ENCODE measurements around the gene RCBTB2. TPM values are rescaled to one million over a fixed set of nuclear protein-coding genes. Genes with fewer than 3 reads are reported as not detected.

The RCBTB2 gene
- total RNA-seq, 1 donor from 2014 or later: 5.6 TPM

DNA sequence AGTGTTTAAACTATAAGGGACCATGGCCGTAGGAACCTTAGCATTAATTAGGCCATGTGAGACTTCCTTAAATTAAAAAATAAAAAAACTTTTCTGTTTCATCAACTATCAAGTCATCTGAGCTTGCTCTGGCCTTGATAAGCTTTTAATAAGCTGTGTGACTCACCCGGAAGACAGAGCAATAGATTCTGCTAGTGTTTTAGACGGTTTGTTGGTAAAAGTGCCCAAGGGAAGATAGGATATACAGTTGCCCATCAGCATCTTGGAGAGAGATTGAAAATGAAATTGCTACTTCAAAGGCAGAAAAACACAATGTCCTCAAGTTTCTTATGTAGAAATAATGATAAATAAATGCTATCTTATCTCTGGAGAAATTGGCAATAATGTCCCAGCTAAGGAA lies 31.2 kb upstream of the RCBTB2 start:
- Histone ChIP-seq H3K4me3 (ENCODE audit: low read depth, low read length) (no peak overlapping the region), H3K27me3 (ENCODE audit: control insufficient read depth, insufficient read depth, low read length) (no peaks in the 10 kb centered on the region), H3K36me3 (ENCODE audit: control insufficient read depth, insufficient read depth, low read length) (no peaks in the 10 kb centered on the region)
- TF ChIP-seq, protein P1, sequence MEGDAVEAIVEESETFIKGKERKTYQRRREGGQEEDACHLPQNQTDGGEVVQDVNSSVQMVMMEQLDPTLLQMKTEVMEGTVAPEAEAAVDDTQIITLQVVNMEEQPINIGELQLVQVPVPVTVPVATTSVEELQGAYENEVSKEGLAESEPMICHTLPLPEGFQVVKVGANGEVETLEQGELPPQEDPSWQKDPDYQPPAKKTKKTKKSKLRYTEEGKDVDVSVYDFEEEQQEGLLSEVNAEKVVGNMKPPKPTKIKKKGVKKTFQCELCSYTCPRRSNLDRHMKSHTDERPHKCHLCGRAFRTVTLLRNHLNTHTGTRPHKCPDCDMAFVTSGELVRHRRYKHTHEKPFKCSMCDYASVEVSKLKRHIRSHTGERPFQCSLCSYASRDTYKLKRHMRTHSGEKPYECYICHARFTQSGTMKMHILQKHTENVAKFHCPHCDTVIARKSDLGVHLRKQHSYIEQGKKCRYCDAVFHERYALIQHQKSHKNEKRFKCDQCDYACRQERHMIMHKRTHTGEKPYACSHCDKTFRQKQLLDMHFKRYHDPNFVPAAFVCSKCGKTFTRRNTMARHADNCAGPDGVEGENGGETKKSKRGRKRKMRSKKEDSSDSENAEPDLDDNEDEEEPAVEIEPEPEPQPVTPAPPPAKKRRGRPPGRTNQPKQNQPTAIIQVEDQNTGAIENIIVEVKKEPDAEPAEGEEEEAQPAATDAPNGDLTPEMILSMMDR (IDR thresholded peaks at IDR 0.05; ENCODE audit: insufficient read depth, low read length, poor library complexity, severe bottlenecking): no peak
- DNase-seq (ENCODE audit: low read depth): no peak

DNA sequence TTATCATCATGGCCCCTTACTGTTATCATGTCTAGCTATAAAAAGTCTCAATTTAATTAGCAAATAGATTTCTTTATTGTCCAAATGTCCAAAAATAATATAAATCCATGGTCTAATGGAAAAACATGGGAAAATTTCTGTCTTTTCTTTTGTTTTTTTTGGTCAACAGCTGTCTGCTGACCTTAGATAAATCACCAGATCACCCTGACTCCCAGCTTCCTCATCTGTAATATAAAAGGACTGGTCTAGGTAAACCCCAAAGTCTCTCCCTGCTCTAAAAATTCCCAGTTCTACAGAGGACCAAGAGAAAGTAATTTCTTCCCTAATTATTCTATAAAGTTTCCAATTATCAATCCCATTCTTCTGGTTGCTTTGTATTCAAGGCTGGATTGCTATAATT lies 30.7 kb upstream of the RCBTB2 start:
- H3K4me3 ChIP-seq (ENCODE audit: low read depth, low read length): no peak overlapping the region
- DNase-seq (ENCODE audit: low read depth): no peak
- TF ChIP-seq, protein P1 (IDR thresholded peaks at IDR 0.05; ENCODE audit: insufficient read depth, low read length, poor library complexity, severe bottlenecking): no peak
- no peaks in the 10 kb centered on the region for H3K36me3 ChIP-seq (ENCODE audit: control insufficient read depth, insufficient read depth, low read length)
- no peaks in the 10 kb centered on the region for H3K27me3 ChIP-seq (ENCODE audit: control insufficient read depth, insufficient read depth, low read length)

DNA sequence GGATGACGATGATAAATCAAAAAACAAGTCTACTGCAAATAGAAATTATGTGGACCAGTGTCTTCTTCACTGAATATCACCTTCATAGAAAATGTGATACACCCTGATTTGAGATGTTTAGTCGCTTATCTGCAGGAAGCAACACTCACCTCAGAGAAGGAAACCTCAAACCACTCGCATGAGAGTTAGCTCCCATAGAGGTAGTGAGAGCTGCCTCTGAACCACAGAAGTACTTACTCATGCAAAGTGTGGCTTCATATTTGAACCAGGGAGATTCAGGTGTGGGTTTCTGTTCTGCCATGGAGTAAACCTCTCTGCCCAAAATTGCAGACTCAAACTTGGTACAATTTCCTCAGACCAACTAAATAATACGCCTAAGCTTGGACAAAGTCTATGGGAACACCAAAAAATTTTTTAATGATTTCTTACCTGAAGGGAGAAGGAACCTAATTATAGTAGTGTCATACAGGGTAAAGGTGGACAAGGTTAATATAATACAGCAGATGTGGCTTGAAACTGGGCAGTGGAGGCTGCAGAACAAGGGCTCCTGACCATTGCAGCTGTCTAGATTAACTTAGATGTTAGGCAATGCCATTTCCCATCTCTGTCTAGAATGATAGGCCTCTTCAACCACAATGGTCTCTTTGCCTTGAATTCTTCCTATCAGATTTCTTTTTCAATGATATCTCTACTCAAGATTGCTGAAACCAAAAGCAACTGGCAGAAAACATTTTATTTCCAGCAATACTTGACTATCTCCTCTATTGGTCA lies 29.6 kb upstream of the RCBTB2 start:
- no peak overlapping the region for H3K4me3 ChIP-seq (ENCODE audit: low read depth, low read length)
- no peaks in the 10 kb centered on the region for H3K36me3 ChIP-seq (ENCODE audit: control insufficient read depth, insufficient read depth, low read length)
- TF ChIP-seq, protein P1 (IDR thresholded peaks at IDR 0.05; ENCODE audit: insufficient read depth, low read length, poor library complexity, severe bottlenecking): no peak
- DNase-seq (ENCODE audit: low read depth): no peak
- H3K27me3 ChIP-seq (ENCODE audit: control insufficient read depth, insufficient read depth, low read length): no peaks in the 10 kb centered on the region

DNA sequence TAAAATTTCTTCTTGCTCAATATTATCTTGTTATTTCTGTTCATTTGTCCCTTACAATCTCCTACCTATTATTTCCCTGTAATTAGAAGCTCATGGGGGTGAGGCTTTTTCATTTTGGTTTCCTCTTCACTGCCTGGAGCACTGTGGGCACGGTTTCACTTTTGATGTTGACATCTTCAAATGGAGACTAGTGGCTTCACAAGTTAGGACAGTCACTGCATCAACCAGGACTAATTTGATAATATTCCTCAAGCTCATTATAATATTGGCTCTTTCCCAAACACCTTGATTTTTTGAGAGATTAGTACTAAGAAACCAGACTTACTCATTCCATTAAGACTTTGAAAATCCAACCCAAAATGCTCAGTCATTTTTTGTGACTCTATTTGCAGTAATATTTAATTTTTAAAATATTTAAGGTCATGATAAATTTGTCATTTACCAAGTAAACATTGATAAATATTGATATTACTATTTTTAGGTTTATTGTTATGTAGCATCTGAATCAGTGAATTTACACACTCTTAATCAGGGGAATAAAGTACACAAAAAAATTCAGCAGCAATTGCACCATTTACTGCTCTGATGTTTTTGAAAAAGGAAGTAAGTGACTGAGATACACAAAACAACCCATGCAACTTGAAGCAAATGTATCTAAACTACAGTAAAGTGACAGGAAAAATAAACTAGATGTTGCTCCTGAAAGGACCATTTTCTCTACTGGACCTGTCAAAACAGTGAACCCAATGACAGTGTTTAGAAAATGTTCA lies 28.8 kb upstream of the RCBTB2 start:
- TF ChIP-seq, protein P1 (IDR thresholded peaks at IDR 0.05; ENCODE audit: insufficient read depth, low read length, poor library complexity, severe bottlenecking): no peak
- Histone ChIP-seq H3K4me3 (ENCODE audit: low read depth, low read length) (no peak overlapping the region), H3K27me3 (ENCODE audit: control insufficient read depth, insufficient read depth, low read length) (no peaks in the 10 kb centered on the region), H3K36me3 (ENCODE audit: control insufficient read depth, insufficient read depth, low read length) (no peaks in the 10 kb centered on the region)
- DNase-seq (ENCODE audit: low read depth): no peak

DNA sequence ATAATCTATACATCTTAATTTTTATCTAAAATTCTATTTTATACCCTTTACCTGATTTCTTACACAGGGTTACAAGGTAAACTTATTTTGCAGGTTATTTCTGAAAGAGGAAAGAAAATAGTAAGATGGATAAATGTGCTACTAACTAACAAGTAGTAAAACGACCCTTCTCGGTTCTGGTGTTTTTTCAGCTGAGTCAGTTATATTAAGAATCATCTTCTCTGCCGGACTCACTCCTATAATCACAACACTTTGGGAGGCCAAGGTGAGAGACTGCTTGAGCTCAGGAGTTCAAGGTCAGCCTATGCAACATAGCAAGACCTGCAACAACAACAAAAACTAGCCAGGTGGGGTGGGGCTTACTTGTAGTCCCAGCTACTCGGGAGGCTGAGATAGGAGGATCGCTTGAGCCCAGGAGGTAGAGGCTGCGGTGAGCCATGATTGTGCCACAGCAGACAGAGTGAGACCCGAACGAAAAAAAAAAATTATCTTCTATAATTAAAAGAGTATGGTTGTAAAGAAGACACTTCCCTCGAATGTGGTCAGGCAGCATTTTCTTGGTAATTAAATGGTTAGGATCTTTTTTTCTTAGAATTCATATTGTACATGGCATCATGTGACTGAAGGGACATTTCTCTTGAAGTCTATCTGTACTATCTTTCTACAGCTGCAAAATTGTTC lies 27.9 kb upstream of the RCBTB2 start:
- H3K4me3 ChIP-seq (ENCODE audit: low read depth, low read length): no peak overlapping the region
- DNase-seq (ENCODE audit: low read depth): no peak
- H3K27me3 ChIP-seq (ENCODE audit: control insufficient read depth, insufficient read depth, low read length): no peaks in the 10 kb centered on the region
- TF ChIP-seq, protein P1 (IDR thresholded peaks at IDR 0.05; ENCODE audit: insufficient read depth, low read length, poor library complexity, severe bottlenecking): no peak
- H3K36me3 ChIP-seq (ENCODE audit: control insufficient read depth, insufficient read depth, low read length): no peaks in the 10 kb centered on the region
